RWPE2 (cell line): Measurements from ENCODE around the gene NDRG2.

Experiments
- ATAC-seq: fragments of 200-7000 bp; cut with Tn5 transposase; 3 replicates; pipeline ENCODE4 v1.9.1; 2021; ENCODE audit warnings: low read depth
- DNase-seq: peaks from one replicate; pipeline ENCODE4 v3.0.0-alpha.2; 2020; ENCODE audit warnings: low spot score
- H3K27ac ChIP-seq: fragments of 450-650 bp; 2 replicates; pipeline ENCODE4 v1.5.1; 2017; ENCODE audit warnings: mild to moderate bottlenecking; ENCODE audit not compliant: poor library complexity, severe bottlenecking
- H3K27me3 ChIP-seq: fragments of 250-450 bp; sonication (Bioruptor Pico); 2 replicates; pipeline ENCODE4 v1.5.1; 2021; ENCODE audit warnings: mild to moderate bottlenecking, moderate library complexity; ENCODE audit not compliant: insufficient read depth, poor library complexity, severe bottlenecking
- H3K36me3 ChIP-seq: fragments of 250-450 bp; sonication (Bioruptor Pico); 2 replicates; pipeline ENCODE4 v1.5.1; 2020; ENCODE audit warnings: low read depth, mild to moderate bottlenecking, moderate library complexity
- H3K4me1 ChIP-seq: fragments of 250-450 bp; sonication (Bioruptor Pico); 2 replicates; pipeline ENCODE4 v1.5.1; 2021; ENCODE audit warnings: mild to moderate bottlenecking, moderate library complexity; ENCODE audit not compliant: insufficient read depth, poor library complexity, severe bottlenecking
- H3K4me3 ChIP-seq: fragments of 250-450 bp; sonication (Bioruptor Pico); 2 replicates; pipeline ENCODE4 v1.5.1; 2021; ENCODE audit warnings: mild to moderate bottlenecking, moderate library complexity; ENCODE audit not compliant: severe bottlenecking
- H3K9me3 ChIP-seq: fragments of 250-450 bp; sonication (Bioruptor Pico); 2 replicates; pipeline ENCODE4 v1.5.1; 2021; ENCODE audit warnings: mild to moderate bottlenecking, moderate library complexity; ENCODE audit not compliant: severe bottlenecking
- CTCF ChIP-seq: fragments of 450-650 bp; IDR thresholded peaks from one replicate; pipeline ENCODE4 v1.5.1; 2017; ENCODE audit warnings: mild to moderate bottlenecking, moderate library complexity; ENCODE audit not compliant: poor library complexity, severe bottlenecking

NDRG2 gene

GRCh38 chr14:21024585-21025370 is at the start of gene NDRG2:
TSS of gene NDRG2 (minus strand) at chr14:21025061. CDS start at chr14:21023315, 1,746 bp downstream.
- H3K27ac ChIP-seq: no peak within 1 kb of the TSS
- no peaks in the 10 kb centered on the region for H3K9me3 ChIP-seq
- H3K4me1 ChIP-seq: no peaks in the 10 kb centered on the region
- DNase-seq (peak; percentile 78), ATAC-seq (peak; percentile 72)
- peak within 1 kb of the TSS; percentile 47 for H3K4me3 ChIP-seq
- H3K27me3 ChIP-seq: no peaks in the 10 kb centered on the region
- H3K36me3 ChIP-seq: no peaks in the 10 kb centered on the region
- TF ChIP-seq CTCF: no peak

GRCh38 chr14:21073921-21074320 is 49.1 kb upstream of the NDRG2 start:
- peaks cover 18% of the 10 kb centered on the region for H3K36me3 ChIP-seq
- no peaks in the 10 kb centered on the region for H3K9me3 ChIP-seq

GRCh38 chr14:21072781-21073339 is 48.0 kb upstream of the NDRG2 start:
- H3K27ac ChIP-seq: no peak overlapping the region
- TF ChIP-seq CTCF: no peak
- DNase-seq (no peak), ATAC-seq (no peak)
- peaks cover 6% of the 10 kb centered on the region for H3K4me1 ChIP-seq
- no peaks in the 10 kb centered on the region for H3K9me3 ChIP-seq
- H3K36me3 ChIP-seq: peaks cover 18% of the 10 kb centered on the region
- H3K27me3 ChIP-seq: peaks cover 12% of the 10 kb centered on the region
- H3K4me3 ChIP-seq: no peak overlapping the region

More at GRCh38 chr14:21073921-21074320, 49.1 kb upstream of the NDRG2 start:
- TF ChIP-seq CTCF: no peak
- H3K27ac ChIP-seq: no peak overlapping the region
- DNase-seq (no peak), ATAC-seq (no peak)
- H3K4me1 ChIP-seq: peaks cover 6% of the 10 kb centered on the region
- H3K27me3 ChIP-seq: peaks cover 9% of the 10 kb centered on the region
- H3K4me3 ChIP-seq: no peak overlapping the region

GRCh38 chr14:21072031-21072473 is 47.2 kb upstream of the NDRG2 start:
- DNase-seq (no peak), ATAC-seq (no peak)
- no peak for TF ChIP-seq CTCF
- H3K27me3 ChIP-seq: peaks cover 12% of the 10 kb centered on the region
- peaks cover 6% of the 10 kb centered on the region for H3K4me1 ChIP-seq
- no peak overlapping the region for H3K4me3 ChIP-seq
- peak overlapping the region; percentile 60 for H3K27ac ChIP-seq
- peaks cover 14% of the 10 kb centered on the region for H3K36me3 ChIP-seq
- H3K9me3 ChIP-seq: no peaks in the 10 kb centered on the region
